ENCODE measurements around the gene WNT16.

GRCh38 chr7:121371883-121372282 lies 43.1 kb downstream of the WNT16 start:
- TF ChIP-seq POLR2AphosphoS5 (IDR thresholded peaks at IDR 0.05; ENCODE audit: borderline replicate concordance, low read depth, low read length) (no peak), EZH2 (IDR thresholded peaks at IDR 0.05) (no peak)
